ENCODE results near the gene ZNF521. TPM values are rescaled to one million over a fixed set of nuclear protein-coding genes. Genes with fewer than 3 reads are reported as not detected.

ZNF521 gene
- total and polyA plus RNA-seq, 4 donors = 0.50 to 3.7 (median 1.5) TPM

GRCh38 chr18:25351280-25351775 lies 638 bp downstream of the ZNF521 start:
- no peak for DNase-seq (ENCODE audit: low spot score)
- Histone ChIP-seq H3K9ac (ENCODE audit: low read depth in 1 of 2, low read length in 2 of 2) (peak overlapping the region in 1 of 2 donors; percentile 28), H3K9me3 (ENCODE audit: control insufficient read depth in 4 of 4, low read length in 3 of 4) (no peaks in the 10 kb centered on the region), H3K4me3 (ENCODE audit: low read depth in 1 of 3, low read length in 3 of 3) (peak overlapping the region; percentile 42 to 86 (median 81)), H3K27ac (ENCODE audit: low read depth in 1 of 2, low read length in 2 of 2) (peak overlapping the region; percentile 67 to 69), H3K36me3 (ENCODE audit: control insufficient read depth in 4 of 4, insufficient read depth in 3 of 4, low read depth in 1 of 4, low read length in 3 of 4) (no peaks in the 10 kb centered on the region), H3K27me3 (ENCODE audit: control insufficient read depth in 4 of 4, insufficient read depth in 4 of 4, low read length in 3 of 4) (peaks cover 0 to 9% (median 5%) of the 10 kb centered on the region in 4 donors), H3K4me1 (ENCODE audit: control insufficient read depth in 4 of 4, insufficient read depth in 4 of 4, low read length in 3 of 4) (peaks cover 13 to 22% (median 18%) of the 10 kb centered on the region in 4 donors)
- TF ChIP-seq REST (IDR thresholded peaks at IDR 0.05) (no peak), TAF1 (conservative IDR thresholded peaks at IDR 0.05) (no peak), MAX (IDR thresholded peaks at IDR 0.05) (no peak), EGR1 (IDR thresholded peaks at IDR 0.05; ENCODE audit: low read depth in 2 of 2) (no peak), GABPA (IDR thresholded peaks at IDR 0.05 in 1 of 2, conservative IDR thresholded peaks at IDR 0.05 in 1 of 2) (no peak), FOXA1 (IDR thresholded peaks at IDR 0.05) (no peak), CTCF (IDR thresholded peaks at IDR 0.05; ENCODE audit: low read depth, low read length, missing input control) (no peak), HNF4A (conservative IDR thresholded peaks at IDR 0.05) (no peak), ZBTB33 (IDR thresholded peaks at IDR 0.05) (no peak), JUND (IDR thresholded peaks at IDR 0.05) (no peak), ATF3 (IDR thresholded peaks at IDR 0.05) (no peak), SP1 (IDR thresholded peaks at IDR 0.05) (no peak), FOXA2 (IDR thresholded peaks at IDR 0.05) (no peak), RAD21 (IDR thresholded peaks at IDR 0.05) (no peak), RXRA (IDR thresholded peaks at IDR 0.05) (no peak), YY1 (IDR thresholded peaks at IDR 0.05) (no peak), HNF4G (IDR thresholded peaks at IDR 0.05) (no peak), NR2F2 (IDR thresholded peaks at IDR 0.05) (no peak)
- WGBS = 2% methylated on average over 20 of the region's 20 CpGs
